Muscle of leg (tissue), 11 donors: ENCODE results near the gene RAET1L. TPM values are rescaled to one million over a fixed set of nuclear protein-coding genes. Genes with fewer than 3 reads are reported as not detected.
"Not testable (repeated sequence)": the region's sequence is repeated elsewhere in the genome, so short reads cannot be mapped to it uniquely, and the experiment has no call there.

Experiments used
- DNase-seq: peaks from one replicate; pipeline ENCODE4 v3.0.0; 2013
- H3K27ac ChIP-seq: one replicate; pipeline ENCODE4 v1.5.1; 2013; ENCODE audit warnings: mild to moderate bottlenecking, low read length, control low read depth
- H3K27me3 ChIP-seq: one replicate; pipeline ENCODE4 v1.6.1; 2013; ENCODE audit warnings: low read length; ENCODE audit not compliant: control insufficient read depth, insufficient read depth
- H3K36me3 ChIP-seq: one replicate; pipeline ENCODE4 v1.6.1; 2013; ENCODE audit warnings: low read length; ENCODE audit not compliant: control insufficient read depth, insufficient read depth
- H3K4me1 ChIP-seq: one replicate; pipeline ENCODE4 v1.6.1; 2013; ENCODE audit warnings: low read length; ENCODE audit not compliant: control insufficient read depth, insufficient read depth
- H3K4me3 ChIP-seq: one replicate; pipeline ENCODE4 v1.5.1; 2013; ENCODE audit warnings: low read length, control low read depth
- H3K9me3 ChIP-seq: replicated peaks from 2 replicates; pipeline ENCODE4 v1.6.1; 2013; ENCODE audit warnings: low read depth, low read length; ENCODE audit not compliant: control insufficient read depth
- WGBS: methylation state at CpG from one replicate; pipeline ENCODE4 v1.1.5; 2013; ENCODE audit warnings: missing lambda C conversion rate; ENCODE audit not compliant: insufficient coverage; 5-methylcytosine and 5-hydroxymethylcytosine counted together
- polyA plus RNA-seq, 8 donors: library from polyadenylated mRNA; unstranded; fragments of 120-200 nt; gene quantifications; one replicate each; pipeline versions ENCODE4 v1.2.1 to v1.2.3, GENCODE V29; 2013; ENCODE audit warnings: inconsistent platforms in 1 of 8, low replicate concordance in 1 of 8; ENCODE audit not compliant: insufficient read length in 8 of 8, insufficient read depth in 1 of 8
- total RNA-seq: library from RNA; stranded (reverse); fragments of 120-200 nt; gene quantifications from one replicate; pipeline ENCODE4 v1.2.4, GENCODE V29; 2013

RAET1L gene
- total and polyA plus RNA-seq, 9 donors = 0.14 to 0.37 TPM; not detected in 7

DNA sequence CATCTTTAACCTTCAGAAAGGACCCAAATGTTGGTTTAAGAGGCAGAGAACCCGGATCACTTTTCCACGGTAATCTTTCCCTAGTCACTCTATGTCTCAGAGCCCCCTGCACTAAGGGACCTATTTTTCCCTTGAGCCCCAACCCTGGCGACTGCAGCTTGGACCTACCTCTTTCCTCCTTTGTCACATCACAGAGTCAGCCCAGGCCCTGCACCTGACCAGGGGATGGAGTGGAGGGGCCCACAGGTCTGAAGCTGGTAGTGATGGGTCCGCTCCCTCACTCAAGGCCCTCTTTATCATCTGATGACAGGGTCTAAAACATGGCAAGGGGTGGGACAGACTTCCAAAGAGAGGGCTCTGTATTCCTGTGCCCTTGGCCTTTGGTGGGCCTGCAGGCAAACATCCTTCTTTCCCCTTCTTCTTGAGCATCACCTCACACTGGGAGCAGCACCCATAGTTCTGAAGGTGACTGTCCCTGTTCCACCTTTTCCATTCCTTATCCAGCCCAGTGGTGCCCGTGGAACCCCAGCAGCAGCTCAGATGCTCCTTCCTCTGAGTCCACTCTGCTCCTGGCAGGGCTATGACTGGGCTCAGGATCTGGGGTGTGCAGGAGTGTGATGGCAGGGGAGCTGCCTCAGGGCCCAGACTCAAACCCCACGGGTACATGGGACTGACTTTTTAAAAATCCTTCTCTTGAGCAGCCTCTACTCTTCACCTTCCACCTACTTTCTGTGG is 6.3 kb downstream of the RAET1L start:
- DNase-seq = no peak

DNA sequence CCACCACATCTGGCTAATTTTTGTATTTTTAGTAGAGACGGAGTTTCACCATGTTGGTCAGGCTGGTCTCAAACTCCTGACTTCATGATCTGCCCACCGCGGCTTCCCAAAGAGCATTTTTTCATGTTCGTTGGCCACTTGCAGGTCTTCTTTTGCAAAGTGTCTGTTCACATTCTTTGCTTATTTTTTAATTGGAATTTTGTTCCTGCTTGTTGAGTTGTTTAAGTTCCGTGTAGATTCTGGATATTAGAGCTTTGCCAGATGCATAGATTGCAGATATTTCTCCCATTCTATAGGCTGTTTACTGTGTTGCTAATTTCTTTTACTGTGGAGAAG is 8.2 kb downstream of the RAET1L start:
- not testable (repeated sequence) for H3K9me3 ChIP-seq, H3K4me1 ChIP-seq, H3K27ac ChIP-seq, H3K36me3 ChIP-seq, DNase-seq, H3K4me3 ChIP-seq
- WGBS = 7% methylated on average over 3 of the region's 5 CpGs
- H3K27me3 ChIP-seq = peaks cover 52% of the 10 kb centered on the region

More for the DNA sequence above, 6.3 kb downstream of the RAET1L start:
- 24% methylated on average over 2 of the region's 6 CpGs for WGBS
- no peaks in the 10 kb centered on the region for H3K9me3 ChIP-seq
- no peak overlapping the region for H3K4me3 ChIP-seq
- no peaks in the 10 kb centered on the region for H3K4me1 ChIP-seq
- no peaks in the 10 kb centered on the region for H3K36me3 ChIP-seq
- H3K27ac ChIP-seq = no peak overlapping the region
- peaks cover 43% of the 10 kb centered on the region for H3K27me3 ChIP-seq

DNA sequence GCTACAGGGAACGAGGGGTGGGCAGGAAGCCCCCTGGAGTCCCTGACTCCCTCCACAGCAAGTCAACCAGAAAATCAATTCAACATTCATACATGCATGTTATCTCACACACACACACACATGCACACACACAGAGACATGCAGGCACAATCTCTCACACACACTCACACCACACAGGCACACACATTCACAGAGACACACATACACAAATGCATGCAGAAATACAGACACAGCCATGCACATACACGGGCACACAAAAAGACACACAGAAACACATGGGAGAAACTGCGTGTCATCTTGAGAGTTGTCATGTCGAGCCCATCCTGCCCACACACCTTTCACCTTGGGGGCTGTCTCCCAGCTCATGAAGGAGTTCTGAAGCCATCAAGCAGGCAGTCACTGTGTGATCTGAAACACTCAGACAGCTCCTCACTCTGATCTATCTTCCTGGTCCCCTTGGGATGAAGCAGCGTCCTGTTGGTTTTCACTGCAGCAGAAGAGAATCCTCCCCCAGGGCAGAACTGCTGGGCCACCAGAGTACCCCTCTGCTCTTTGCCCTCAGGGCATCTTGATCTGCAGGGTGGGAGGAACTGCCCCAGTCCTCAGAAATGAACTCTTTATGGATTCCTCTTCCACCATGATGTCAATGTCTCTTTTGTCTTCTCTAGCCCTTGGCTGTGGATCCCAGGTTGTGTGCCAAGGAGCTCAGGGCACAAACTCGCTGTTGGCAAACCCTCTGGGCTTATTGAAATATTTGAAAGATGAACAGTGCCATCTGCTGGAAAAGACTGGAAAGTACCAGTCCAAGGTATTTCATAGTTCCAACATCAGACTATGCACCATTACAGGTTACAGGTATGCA is 8.8 kb downstream of the RAET1L start:
- Histone ChIP-seq H3K9me3 (no peaks in the 10 kb centered on the region), H3K27me3 (peaks cover 54% of the 10 kb centered on the region), H3K36me3 (no peaks in the 10 kb centered on the region), H3K27ac (no peak overlapping the region), H3K4me3 (no peak overlapping the region), H3K4me1 (no peaks in the 10 kb centered on the region)
- 35% methylated on average over 4 of the region's 6 CpGs for WGBS
- peak; percentile 77 for DNase-seq

DNA sequence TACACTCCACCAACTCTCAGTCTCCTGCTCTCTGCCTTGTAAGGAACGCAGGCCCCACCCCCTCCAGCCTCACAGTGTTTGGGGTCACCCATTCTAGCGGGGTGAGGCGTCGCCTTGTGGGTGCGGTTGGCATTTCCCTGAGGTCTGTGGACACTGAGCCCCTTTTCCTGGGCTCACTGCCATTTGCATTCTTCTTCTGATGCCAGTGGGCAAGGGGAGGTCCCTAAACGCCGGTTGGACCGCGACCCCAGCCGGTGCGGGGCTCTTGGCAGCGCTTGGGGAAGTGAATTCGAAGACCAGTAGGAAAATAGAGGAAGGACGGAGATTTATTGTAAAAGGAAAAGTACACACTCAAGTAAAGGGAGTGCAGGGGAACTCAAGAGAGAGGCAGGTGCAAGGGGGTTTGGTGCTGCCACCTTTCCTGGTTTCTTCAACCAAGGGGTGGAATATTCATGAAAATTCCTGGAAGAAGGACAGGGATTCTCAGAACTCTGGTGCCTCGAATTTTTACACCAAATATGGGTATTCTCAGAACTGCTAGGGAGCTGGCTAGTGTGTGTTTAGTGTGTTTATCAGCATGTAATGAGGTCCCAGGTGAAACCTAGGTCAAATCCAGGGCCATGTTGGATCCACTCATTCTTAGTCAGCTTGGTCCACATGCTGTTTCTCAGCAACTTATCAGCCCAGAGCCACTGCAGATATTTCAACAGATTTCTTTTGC is 9.9 kb downstream of the RAET1L start:
- peaks cover 57% of the 10 kb centered on the region for H3K27me3 ChIP-seq
- not testable (repeated sequence) for H3K4me3 ChIP-seq, DNase-seq, H3K4me1 ChIP-seq, H3K27ac ChIP-seq, H3K36me3 ChIP-seq, H3K9me3 ChIP-seq
- WGBS = 3% methylated on average over 6 of the region's 15 CpGs

DNA sequence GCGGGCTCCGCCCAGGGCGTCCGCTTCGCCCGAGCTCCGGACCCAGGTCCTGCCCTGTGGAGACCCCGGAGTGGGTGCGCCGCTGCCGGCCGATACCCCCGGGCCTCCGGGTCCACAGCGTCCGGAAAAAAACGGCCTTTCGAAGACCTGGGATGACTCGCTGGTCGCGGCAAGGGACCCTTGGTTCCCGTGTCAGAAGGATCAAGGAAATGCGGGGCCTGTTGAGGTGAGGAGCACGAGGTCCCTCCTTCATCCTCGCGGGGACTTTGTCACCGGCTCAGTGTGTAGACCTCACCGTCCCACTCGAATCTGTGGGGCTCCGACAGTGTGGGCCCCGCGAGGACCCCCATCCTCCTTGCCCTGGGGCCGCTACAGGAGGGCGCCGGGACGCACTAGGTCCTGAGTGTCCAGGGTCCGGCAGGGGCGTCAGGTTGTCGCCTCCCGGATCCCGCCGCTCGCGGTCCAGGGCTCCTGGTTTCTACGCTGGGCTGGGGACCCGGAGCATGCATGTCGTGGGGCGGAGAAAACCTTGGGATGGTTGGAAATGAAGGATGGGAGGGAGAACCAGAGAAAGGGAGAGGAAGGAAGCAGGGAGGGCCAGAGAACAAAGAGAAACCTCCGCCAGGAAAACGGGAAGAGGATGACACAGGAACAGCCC is 10.6 kb downstream of the RAET1L start:
- DNase-seq, H3K36me3 ChIP-seq, H3K4me3 ChIP-seq, H3K9me3 ChIP-seq, H3K27ac ChIP-seq, H3K4me1 ChIP-seq: not testable (repeated sequence)
- H3K27me3 ChIP-seq = peaks cover 63% of the 10 kb centered on the region
- WGBS = no CpG with 5 or more reads among the region's 50 CpGs

DNA sequence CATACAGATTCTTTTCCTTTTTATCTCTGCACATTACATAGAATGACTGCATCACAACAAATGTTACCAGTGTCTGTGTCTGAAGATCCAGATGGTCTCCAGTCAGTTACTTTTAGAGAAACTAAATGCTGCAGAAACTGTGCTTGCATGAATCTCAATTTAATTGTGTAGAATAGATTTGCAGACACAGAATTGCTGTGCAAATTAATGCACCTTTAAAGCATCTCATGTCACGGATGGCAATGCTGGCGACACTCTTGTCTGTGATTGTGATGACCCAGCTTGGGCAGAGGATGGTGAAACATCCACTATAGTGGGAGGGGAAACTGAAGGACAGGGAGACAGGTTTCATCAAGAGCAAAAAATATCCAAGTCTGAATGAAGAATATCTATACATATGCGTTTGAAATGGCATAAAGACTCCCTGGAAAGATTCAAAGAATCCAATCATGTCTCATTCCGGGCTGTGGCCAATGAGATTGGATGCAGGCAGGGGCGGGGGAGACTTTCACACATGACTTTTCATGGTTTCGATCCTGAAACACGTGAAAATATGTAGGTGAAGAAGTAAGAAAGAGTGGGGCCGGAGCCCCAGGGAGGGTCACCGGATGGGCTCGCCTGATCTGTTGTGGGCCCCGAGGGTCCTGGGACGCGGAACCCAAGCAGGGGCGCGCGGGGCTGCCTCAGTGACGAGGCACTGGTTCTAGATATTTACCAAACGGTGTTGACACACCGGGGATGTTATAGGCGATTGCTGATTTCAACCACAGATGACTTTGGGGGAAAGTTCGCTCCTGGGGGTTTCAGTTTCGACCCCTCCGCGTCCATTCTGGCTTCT is 11.3 kb downstream of the RAET1L start:
- H3K9me3 ChIP-seq, H3K36me3 ChIP-seq, H3K27ac ChIP-seq, DNase-seq, H3K4me1 ChIP-seq, H3K4me3 ChIP-seq: not testable (repeated sequence)
- WGBS = no CpG with 5 or more reads among the region's 24 CpGs
- peaks cover 63% of the 10 kb centered on the region for H3K27me3 ChIP-seq

DNA sequence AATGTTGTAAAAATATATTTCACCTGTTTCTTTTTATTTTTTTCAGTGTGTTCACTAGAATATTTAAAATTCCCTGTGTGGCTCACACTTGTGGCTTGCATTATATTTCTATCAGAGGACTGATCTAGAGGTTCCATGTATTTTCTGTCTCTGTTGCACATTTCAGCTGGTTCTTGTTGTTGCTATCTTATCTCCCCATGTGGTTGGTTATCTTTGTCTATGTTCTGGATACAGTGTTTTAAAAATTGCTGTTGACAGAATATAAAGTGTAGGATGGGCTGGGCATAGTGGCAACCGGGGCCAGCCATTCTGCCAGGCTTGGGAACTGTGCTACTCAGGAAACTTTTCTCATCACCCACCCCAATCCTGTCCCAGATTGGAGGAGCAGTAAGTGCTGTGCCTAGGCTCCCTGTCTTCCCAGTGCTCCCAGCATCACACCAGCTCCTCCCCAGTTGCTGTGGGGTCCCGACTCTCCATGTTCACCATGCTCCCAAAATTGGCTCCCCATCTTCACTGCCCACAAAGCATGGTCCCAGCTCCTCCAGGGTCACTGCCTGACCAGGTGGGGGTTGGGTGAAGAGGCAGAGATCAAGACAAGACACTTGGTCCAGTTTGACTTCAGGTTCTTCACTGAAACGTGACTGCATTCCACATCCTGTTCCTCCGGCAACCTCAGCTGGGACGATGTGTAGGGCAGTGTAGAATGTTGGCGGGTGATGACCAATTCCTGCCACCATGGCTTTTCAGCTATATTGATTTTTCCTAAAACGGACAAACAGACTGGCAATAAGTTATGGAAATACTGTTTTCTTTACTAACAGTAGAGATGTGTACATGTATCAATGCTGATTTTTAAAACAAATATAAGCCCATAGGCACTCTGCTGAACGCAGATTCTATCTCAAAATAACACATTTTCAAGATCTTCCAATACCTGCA is 12.2 kb downstream of the RAET1L start:
- not testable (repeated sequence) for H3K4me3 ChIP-seq, H3K27ac ChIP-seq, H3K36me3 ChIP-seq, DNase-seq, H3K4me1 ChIP-seq, H3K9me3 ChIP-seq
- peaks cover 67% of the 10 kb centered on the region for H3K27me3 ChIP-seq
- no CpG with 5 or more reads among the region's 8 CpGs for WGBS

DNA sequence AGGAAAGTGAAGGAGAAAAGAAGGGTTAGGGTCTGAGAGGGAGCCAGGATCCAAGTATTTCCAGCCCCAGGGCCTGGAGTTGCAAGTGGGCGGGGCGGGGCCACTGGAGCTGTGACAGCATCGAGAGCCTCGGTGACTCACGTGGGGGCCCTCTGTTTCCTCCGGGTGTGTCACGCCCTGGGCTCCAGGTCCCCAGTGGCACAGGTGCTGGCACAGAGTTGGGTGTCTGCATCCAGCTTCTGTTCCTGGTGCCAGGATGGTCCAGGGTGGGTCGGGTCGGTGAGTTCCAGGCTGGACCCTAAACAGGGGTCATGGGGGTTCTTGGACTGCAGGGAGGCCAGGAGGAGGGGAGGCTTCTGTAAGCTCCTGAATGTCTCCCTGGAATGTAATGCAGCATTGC is 16.7 kb downstream of the RAET1L start:
- H3K4me1 ChIP-seq = peaks cover 11% of the 10 kb centered on the region
- H3K27ac ChIP-seq = no peak overlapping the region
- no peaks in the 10 kb centered on the region for H3K9me3 ChIP-seq
- no peaks in the 10 kb centered on the region for H3K36me3 ChIP-seq
- H3K27me3 ChIP-seq = peaks cover 68% of the 10 kb centered on the region
- WGBS = 43% methylated on average over 9 of the region's 9 CpGs
- no peak for DNase-seq
- no peak overlapping the region for H3K4me3 ChIP-seq
